Neural cell (in vitro differentiated cells): ENCODE data around the gene RBFA.

Source experiments
- CTCF ChIP-seq: fragments of 450-650 bp; IDR thresholded peaks from 2 replicates; pipeline ENCODE4 v1.5.1; 2014; ENCODE audit warnings: antibody characterized with exemption, mild to moderate bottlenecking, moderate library complexity; ENCODE audit not compliant: poor library complexity, severe bottlenecking
- EP300 ChIP-seq: fragments of 450-650 bp; conservative IDR thresholded peaks from 2 replicates; pipeline ENCODE4 v1.6.1; 2014; ENCODE audit warnings: antibody characterized with exemption, mild to moderate bottlenecking, moderate library complexity; ENCODE audit not compliant: poor library complexity, severe bottlenecking
- EZH2 ChIP-seq: fragments of 200-600, 300-800 bp; shearing (Covaris generic), sonication (generic); IDR thresholded peaks from 2 replicates; pipeline ENCODE4 v1.6.1; 2014; ENCODE audit warnings: antibody characterized with exemption, low read length, borderline replicate concordance, mild to moderate bottlenecking; ENCODE audit not compliant: insufficient read depth, poor library complexity, severe bottlenecking
- MXI1 ChIP-seq: fragments of 450-650 bp; conservative IDR thresholded peaks from 2 replicates; pipeline ENCODE4 v1.6.1; 2014; ENCODE audit warnings: antibody characterized with exemption, mild to moderate bottlenecking; ENCODE audit not compliant: poor library complexity, severe bottlenecking
- POLR2AphosphoS5 ChIP-seq: IDR thresholded peaks from 2 replicates; pipeline ENCODE4 v1.6.1; 2012
- RAD21 ChIP-seq: fragments of 450-650 bp; conservative IDR thresholded peaks from 2 replicates; pipeline ENCODE4 v1.6.1; 2014; ENCODE audit warnings: antibody characterized with exemption, mild to moderate bottlenecking, moderate library complexity
- REST ChIP-seq: IDR thresholded peaks from 2 replicates; pipeline ENCODE4 v1.6.1; 2012; ENCODE audit warnings: borderline replicate concordance
- SMC3 ChIP-seq: fragments of 450-650 bp; conservative IDR thresholded peaks from 2 replicates; pipeline ENCODE4 v1.6.1; 2014; ENCODE audit warnings: antibody characterized with exemption, mild to moderate bottlenecking, moderate library complexity; ENCODE audit not compliant: poor library complexity
- TAF1 ChIP-seq: IDR thresholded peaks from 2 replicates; pipeline ENCODE4 v1.6.1; 2012; ENCODE audit warnings: low read depth

GRCh38 chr18:80067321-80067720 lies 33.1 kb downstream of the RBFA start:
- no peak for TF ChIP-seq CTCF
- no peak for TF ChIP-seq TAF1
- no peak for TF ChIP-seq EZH2
- no peak for TF ChIP-seq RAD21
- TF ChIP-seq MXI1: no peak
- no peak for TF ChIP-seq SMC3
- no peak for TF ChIP-seq REST
- no peak for TF ChIP-seq EP300
- TF ChIP-seq POLR2AphosphoS5: no peak
